ENCODE measurements around the gene NAT14.
A peak's percentile ranks its signal among the peaks of the same experiment; 100 is the strongest.

Gene NAT14

GRCh38 chr19:55453511-55454260 is 31.3 kb upstream of the NAT14 start:
- no peak for DNase-seq (ENCODE audit: low read depth)

GRCh38 chr19:55454787-55455243 is 30.2 kb upstream of the NAT14 start:
- peak; percentile 35 for DNase-seq (ENCODE audit: low read depth)

- DNase-seq (ENCODE audit: low read depth), result no peak
Observed at GRCh38 chr19:55455576-55456235, 29.3 kb upstream of the NAT14 start.

- no peak for DNase-seq (ENCODE audit: low read depth)
Observed at GRCh38 chr19:55456347-55456746, 28.6 kb upstream of the NAT14 start.

GRCh38 chr19:55457683-55458457 is 27.1 kb upstream of the NAT14 start:
- DNase-seq (ENCODE audit: low read depth), result no peak

GRCh38 chr19:55459551-55459949 is 25.4 kb upstream of the NAT14 start:
- no peak for DNase-seq (ENCODE audit: low read depth)

- no peak for DNase-seq (ENCODE audit: low read depth)
Observed at GRCh38 chr19:55459950-55460657, 24.9 kb upstream of the NAT14 start.

- DNase-seq (ENCODE audit: low read depth), result no peak
Observed at GRCh38 chr19:55460670-55461258, 24.2 kb upstream of the NAT14 start.

- DNase-seq (ENCODE audit: low read depth), result peak; percentile 100
Observed at GRCh38 chr19:55461259-55461973, 23.6 kb upstream of the NAT14 start, which contains the start of gene ISOC2. Gene ISOC2, minus strand, starts transcription at chr19:55461642. Its CDS starts 5,156 bp downstream, at chr19:55456486.

- no peak for DNase-seq (ENCODE audit: low read depth)
Observed at GRCh38 chr19:55461974-55462626, 22.9 kb upstream of the NAT14 start.

- no peak for DNase-seq (ENCODE audit: low read depth)
Observed at GRCh38 chr19:55462722-55463121, 22.3 kb upstream of the NAT14 start.

GRCh38 chr19:55463583-55464031 is 21.4 kb upstream of the NAT14 start:
- DNase-seq (ENCODE audit: low read depth), result no peak

- no peak for DNase-seq (ENCODE audit: low read depth)
Observed at GRCh38 chr19:55464039-55464661, 20.8 kb upstream of the NAT14 start.

GRCh38 chr19:55464662-55465054 is 20.3 kb upstream of the NAT14 start, which contains the start of gene C19orf85:
Gene C19orf85, minus strand, starts transcription at chr19:55464751. Its CDS starts 197 bp downstream, at chr19:55464554.
- DNase-seq (ENCODE audit: low read depth), result no peak

GRCh38 chr19:55465460-55466240 is 19.3 kb upstream of the NAT14 start:
- no peak for DNase-seq (ENCODE audit: low read depth)

GRCh38 chr19:55466241-55466614 is 18.8 kb upstream of the NAT14 start:
- no peak for DNase-seq (ENCODE audit: low read depth)

GRCh38 chr19:55467236-55468053 is 17.5 kb upstream of the NAT14 start:
- peak; percentile 61 for DNase-seq (ENCODE audit: low read depth)

GRCh38 chr19:55468054-55468393 is 17.0 kb upstream of the NAT14 start:
- no peak for DNase-seq (ENCODE audit: low read depth)

Measured in activated T-cell treated with anti-CD3 and anti-CD28 coated beads for 1 hour (primary cell).